Erythroblast (primary cell): ENCODE measurements around the gene ZBTB38.

Experiments used
- GATA1 ChIP-seq: IDR thresholded peaks from 2 replicates; pipeline ENCODE4 v1.6.1; 2011; ENCODE audit warnings: low read depth, mild to moderate bottlenecking, control low read depth, low read length, moderate library complexity
- POLR2A ChIP-seq: IDR thresholded peaks from 2 replicates; pipeline ENCODE4 v1.6.1; 2011; ENCODE audit warnings: mild to moderate bottlenecking, low read length

- TF ChIP-seq POLR2A (no peak), GATA1 (no peak)
Measured at GRCh38 chr3:141385406-141386125, 17.3 kb downstream of the ZBTB38 start.
